Adrenal gland (tissue), 5 donors: ENCODE data around the gene REEP1.

Experiments
- POLR2A ChIP-seq, 2 donors: fragments of 450-650 bp; IDR thresholded peaks; one replicate each; pipeline ENCODE4 v1.6.1; 2017; ENCODE audit warnings: antibody characterized with exemption in 2 of 2, mild to moderate bottlenecking in 2 of 2, moderate library complexity in 1 of 2
- TF ChIP-seq, protein P1 (sequence below), 6 experiments: fragments of 450-650 bp in 4 of 6; fragments of 200-600 bp in 2 of 6; sonication (generic) in 1 of 6; IDR thresholded peaks; 1 replicate in 5 of 6; 2 replicates in 1 of 6; pipeline versions ENCODE4 v1.5.1 to v1.8.0; 2016 to 2021; ENCODE audit warnings: antibody characterized with exemption in 6 of 6, mild to moderate bottlenecking in 2 of 6, moderate library complexity in 1 of 6
- donor health status: DM: no; HTN: no; CAD: no.

GRCh38 chr2:86260978-86261377 lies 76.4 kb downstream of the REEP1 start:
- TF ChIP-seq, protein P1, sequence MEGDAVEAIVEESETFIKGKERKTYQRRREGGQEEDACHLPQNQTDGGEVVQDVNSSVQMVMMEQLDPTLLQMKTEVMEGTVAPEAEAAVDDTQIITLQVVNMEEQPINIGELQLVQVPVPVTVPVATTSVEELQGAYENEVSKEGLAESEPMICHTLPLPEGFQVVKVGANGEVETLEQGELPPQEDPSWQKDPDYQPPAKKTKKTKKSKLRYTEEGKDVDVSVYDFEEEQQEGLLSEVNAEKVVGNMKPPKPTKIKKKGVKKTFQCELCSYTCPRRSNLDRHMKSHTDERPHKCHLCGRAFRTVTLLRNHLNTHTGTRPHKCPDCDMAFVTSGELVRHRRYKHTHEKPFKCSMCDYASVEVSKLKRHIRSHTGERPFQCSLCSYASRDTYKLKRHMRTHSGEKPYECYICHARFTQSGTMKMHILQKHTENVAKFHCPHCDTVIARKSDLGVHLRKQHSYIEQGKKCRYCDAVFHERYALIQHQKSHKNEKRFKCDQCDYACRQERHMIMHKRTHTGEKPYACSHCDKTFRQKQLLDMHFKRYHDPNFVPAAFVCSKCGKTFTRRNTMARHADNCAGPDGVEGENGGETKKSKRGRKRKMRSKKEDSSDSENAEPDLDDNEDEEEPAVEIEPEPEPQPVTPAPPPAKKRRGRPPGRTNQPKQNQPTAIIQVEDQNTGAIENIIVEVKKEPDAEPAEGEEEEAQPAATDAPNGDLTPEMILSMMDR (IDR thresholded peaks at IDR 0.05) = no peak
- no peak for TF ChIP-seq POLR2A (IDR thresholded peaks at IDR 0.05)
